HepG2 (cell line): ENCODE measurements around the gene EZH1. TPM values are rescaled to one million over a fixed set of nuclear protein-coding genes. Genes with fewer than 3 reads are reported as not detected.

Source experiments
- AKAP8 ChIP-seq: sonication (generic); formaldehyde crosslinking; IDR thresholded peaks from 2 replicates; pipeline ENCODE4 v1.5.1; 2020; ENCODE audit warnings: mild to moderate bottlenecking, missing genetic modification reagents
- ATRX ChIP-seq: sonication (generic); formaldehyde crosslinking; IDR thresholded peaks from 2 replicates; pipeline ENCODE4 v1.4.0; 2020; ENCODE audit warnings: missing genetic modification reagents, borderline replicate concordance
- CHD2 ChIP-seq: IDR thresholded peaks from 2 replicates; pipeline ENCODE4 v1.6.1; 2011; ENCODE audit warnings: low read depth, low read length, improper control_type of control experiment
- CREBL2 ChIP-seq: sonication (generic); formaldehyde crosslinking; IDR thresholded peaks from 2 replicates; pipeline ENCODE4 v1.8.1; 2023; ENCODE audit warnings: missing genetic modification reagents, mild to moderate bottlenecking, borderline replicate concordance
- FOXA3 ChIP-seq: IDR thresholded peaks from 2 replicates; pipeline ENCODE4 v1.6.1; 2016; ENCODE audit warnings: missing genetic modification reagents, missing compliant biosample characterization
- FOXP4 ChIP-seq: sonication (generic); formaldehyde crosslinking; IDR thresholded peaks from 2 replicates; pipeline ENCODE4 v1.4.0; 2020; ENCODE audit warnings: missing genetic modification reagents
- HES4 ChIP-seq: sonication (generic); formaldehyde crosslinking; IDR thresholded peaks from 2 replicates; pipeline ENCODE4 v1.9.0; 2021; ENCODE audit warnings: mild to moderate bottlenecking, missing genetic modification reagents, borderline replicate concordance
- HNF1A ChIP-seq, 2 experiments: sonication (generic) in 1 of 2; formaldehyde crosslinking in 1 of 2; IDR thresholded peaks; 2 replicates each; pipeline versions ENCODE4 v1.4.0 to v1.6.1; 2016 to 2020; ENCODE audit warnings: borderline replicate concordance in 1 of 2, low read depth in 1 of 2, mild to moderate bottlenecking in 1 of 2, missing genetic modification reagents in 1 of 2
- HNF4A ChIP-seq: sonication (generic); formaldehyde crosslinking; IDR thresholded peaks from 2 replicates; pipeline ENCODE4 v1.4.0; 2020; ENCODE audit warnings: missing genetic modification reagents
- PATZ1 ChIP-seq: sonication (generic); formaldehyde crosslinking; IDR thresholded peaks from 2 replicates; pipeline ENCODE4 v1.4.0; 2020; ENCODE audit warnings: missing genetic modification reagents
- REL ChIP-seq: sonication (generic); formaldehyde crosslinking; conservative IDR thresholded peaks from 2 replicates; pipeline ENCODE4 v1.8.0; 2022; ENCODE audit warnings: mild to moderate bottlenecking, missing genetic modification reagents, moderate library complexity
- SOX5 ChIP-seq: IDR thresholded peaks from 2 replicates; pipeline ENCODE4 v1.6.1; 2016; ENCODE audit warnings: borderline replicate concordance
- SSRP1 ChIP-seq: IDR thresholded peaks from 2 replicates; pipeline ENCODE4 v1.6.1; 2016; ENCODE audit warnings: control low read depth
- XRCC5 ChIP-seq: fragments of 200-400 bp; formaldehyde crosslinking; optimal IDR thresholded peaks from 2 replicates; pipeline ENCODE3; 2017; ENCODE audit warnings: mild to moderate bottlenecking, low read length
- ZBTB34 ChIP-seq: sonication (generic); formaldehyde crosslinking; IDR thresholded peaks from 2 replicates; pipeline ENCODE4 v1.8.0; 2022; ENCODE audit warnings: mild to moderate bottlenecking, missing genetic modification reagents
- ZNF33A ChIP-seq: sonication (generic); formaldehyde crosslinking; IDR thresholded peaks from 2 replicates; pipeline ENCODE4 v1.5.1; 2020; ENCODE audit warnings: missing genetic modification reagents, mild to moderate bottlenecking, moderate library complexity, borderline replicate concordance
- ZNF589 ChIP-seq: sonication (generic); formaldehyde crosslinking; conservative IDR thresholded peaks from 2 replicates; pipeline ENCODE4 v1.8.0; 2022; ENCODE audit warnings: mild to moderate bottlenecking, moderate library complexity, missing genetic modification reagents
- ZNF598 ChIP-seq: sonication (generic); formaldehyde crosslinking; IDR thresholded peaks from 2 replicates; pipeline ENCODE4 v1.5.1; 2020; ENCODE audit warnings: mild to moderate bottlenecking, missing genetic modification reagents, borderline replicate concordance
- polyA plus RNA-seq, 8 experiments: library from polyadenylated mRNA; depleted of rRNA in 3 of 8; stranded (reverse) in 7 of 8; unstranded in 1 of 8; fragments of >200 nt; fragmentation: Illumina TruSeq in 4 of 8; extraction: Trizol in 4 of 8; gene quantifications; 2 replicates each; pipeline versions ENCODE4 v1.2.1 to v1.2.3, GENCODE V29; 2011 to 2016; ENCODE audit warnings: low read depth in 4 of 8, missing spikeins in 1 of 8, mixed read lengths in 1 of 8; ENCODE audit not compliant: insufficient read depth in 1 of 8
- total RNA-seq, 5 experiments: library from RNA; depleted of rRNA; stranded (reverse); fragments of >200 nt; fragmentation: Illumina TruSeq; extraction: Trizol; gene quantifications; 2 replicates each; pipeline ENCODE4 v1.2.3, GENCODE V29; 2016; ENCODE audit warnings: low read depth in 1 of 5

The EZH1 gene
- total and polyA plus RNA-seq, 2 of the 13 experiments (the other 11 are each of a cell fraction or from before 2014, with no cell fraction given) = 11.6 to 24.0 TPM

GRCh38 chr17:42748908-42749798, 4.3 kb upstream of the EZH1 start (continued):
- TF ChIP-seq HNF1A (IDR thresholded peaks at IDR 0.05; ENCODE audit: low read depth) (no peak), HNF1A (CRISPR knock-in tag; IDR thresholded peaks at IDR 0.05; ENCODE audit: borderline replicate concordance) (no peak), CREBL2 (no peak), SSRP1 (CRISPR knock-in tag) (0 out of 2 replicates have a peak, but pooled peaks have one; percentile 43), ZNF598 (peak; percentile 53; the same call in 1 of the 2 replicates), ZBTB34 (CRISPR knock-in tag) (no peak), CHD2 (no peak), FOXP4 (CRISPR knock-in tag) (peak; percentile 65; the same call in 1 of the 2 replicates), HNF4A (CRISPR knock-in tag) (0 out of 2 replicates have a peak, but pooled peaks have one; percentile 8), AKAP8 (CRISPR knock-in tag) (no peak), ZNF589 (CRISPR knock-in tag) (no peak), FOXA3 (CRISPR knock-in tag) (peak; percentile 62), HES4 (CRISPR knock-in tag) (no peak), XRCC5 (peak; percentile 46), ZNF33A (CRISPR knock-in tag) (no peak), SOX5 (0 out of 2 replicates have a peak, but pooled peaks have one; percentile 7), ATRX (CRISPR knock-in tag) (no peak), PATZ1 (CRISPR knock-in tag) (peak; percentile 66), REL (CRISPR knock-in tag) (no peak)
